DOHH2 (cell line): ENCODE data around the gene XKR3.

Experiments
- EZH2phosphoT487 ChIP-seq: fragments of 200-600 bp; sonication (generic); IDR thresholded peaks from 2 replicates; pipeline ENCODE4 v1.6.1; 2017; ENCODE audit warnings: borderline replicate concordance, mild to moderate bottlenecking, antibody characterized with exemption, low read length, moderate library complexity, mixed read lengths
- TF ChIP-seq, protein P1 (sequence below): fragments of 200-600 bp; sonication (generic); IDR thresholded peaks from one replicate; pipeline ENCODE4 v1.5.1; 2014; ENCODE audit warnings: antibody characterized with exemption, mild to moderate bottlenecking, low read depth, low read length; ENCODE audit not compliant: poor library complexity, severe bottlenecking

DNA sequence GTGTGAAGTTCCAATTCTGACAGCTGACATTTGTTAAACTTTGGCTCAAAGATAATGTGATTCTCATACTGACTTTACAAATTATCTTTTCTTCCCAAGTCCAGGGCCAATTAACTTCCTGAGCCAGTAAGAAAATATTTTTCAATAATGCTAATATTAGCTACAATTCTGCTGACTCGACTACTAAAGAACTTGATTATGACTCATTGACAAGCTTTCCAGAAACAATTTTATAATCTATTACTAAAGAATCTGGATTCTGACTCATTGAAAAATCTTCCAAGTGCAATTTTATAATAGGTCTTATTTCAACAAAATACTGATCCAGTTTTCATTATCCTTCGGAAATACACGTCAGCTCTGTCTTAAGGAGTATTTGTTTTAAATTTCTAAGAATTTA, 12.9 kb upstream of the XKR3 start:
- TF ChIP-seq, protein P1, sequence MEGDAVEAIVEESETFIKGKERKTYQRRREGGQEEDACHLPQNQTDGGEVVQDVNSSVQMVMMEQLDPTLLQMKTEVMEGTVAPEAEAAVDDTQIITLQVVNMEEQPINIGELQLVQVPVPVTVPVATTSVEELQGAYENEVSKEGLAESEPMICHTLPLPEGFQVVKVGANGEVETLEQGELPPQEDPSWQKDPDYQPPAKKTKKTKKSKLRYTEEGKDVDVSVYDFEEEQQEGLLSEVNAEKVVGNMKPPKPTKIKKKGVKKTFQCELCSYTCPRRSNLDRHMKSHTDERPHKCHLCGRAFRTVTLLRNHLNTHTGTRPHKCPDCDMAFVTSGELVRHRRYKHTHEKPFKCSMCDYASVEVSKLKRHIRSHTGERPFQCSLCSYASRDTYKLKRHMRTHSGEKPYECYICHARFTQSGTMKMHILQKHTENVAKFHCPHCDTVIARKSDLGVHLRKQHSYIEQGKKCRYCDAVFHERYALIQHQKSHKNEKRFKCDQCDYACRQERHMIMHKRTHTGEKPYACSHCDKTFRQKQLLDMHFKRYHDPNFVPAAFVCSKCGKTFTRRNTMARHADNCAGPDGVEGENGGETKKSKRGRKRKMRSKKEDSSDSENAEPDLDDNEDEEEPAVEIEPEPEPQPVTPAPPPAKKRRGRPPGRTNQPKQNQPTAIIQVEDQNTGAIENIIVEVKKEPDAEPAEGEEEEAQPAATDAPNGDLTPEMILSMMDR = no peak
- TF ChIP-seq EZH2phosphoT487 = no peak
